GM19238 (cell line): ENCODE results near the gene TAC3.
"Not testable (repeated sequence)": the region's sequence is repeated elsewhere in the genome, so short reads cannot be mapped to it uniquely, and the experiment has no call there.

Experiments
- DNase-seq: peaks from one replicate; pipeline ENCODE4 v3.0.0; 2011; ENCODE audit warnings: low spot score; ENCODE audit not compliant: insufficient read length

The TAC3 gene

GRCh38 chr12:57016348-57016747 is at the start of gene TAC3:
TSS of gene TAC3 (minus strand) at chr12:57016529. CDS start at chr12:57015797, 732 bp downstream.
- no peak for DNase-seq

GRCh38 chr12:57063991-57064685 is 47.8 kb upstream of the TAC3 start:
- DNase-seq, result no peak

DNA sequence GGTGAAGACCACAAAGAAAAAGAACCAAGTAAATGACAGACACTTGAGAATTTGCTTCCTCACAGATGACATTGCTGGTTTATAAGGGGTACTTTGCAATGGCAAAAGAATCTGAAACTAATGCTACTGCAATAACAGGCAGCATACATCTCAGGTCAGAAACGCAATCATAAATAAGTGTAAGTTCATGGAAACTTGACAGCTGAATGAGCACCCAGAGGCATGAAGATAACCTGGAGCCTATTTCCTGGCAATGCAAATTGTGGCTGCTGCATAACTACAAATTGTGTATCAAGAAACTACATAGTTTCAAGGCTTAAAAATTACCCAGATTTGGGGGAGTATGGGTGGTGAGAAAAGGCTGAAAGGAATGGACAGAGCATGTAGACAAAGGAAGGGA is 42.1 kb upstream of the TAC3 start:
- no peak for DNase-seq

GRCh38 chr12:57057067-57057751 is 40.9 kb upstream of the TAC3 start:
- DNase-seq, result no peak

DNA sequence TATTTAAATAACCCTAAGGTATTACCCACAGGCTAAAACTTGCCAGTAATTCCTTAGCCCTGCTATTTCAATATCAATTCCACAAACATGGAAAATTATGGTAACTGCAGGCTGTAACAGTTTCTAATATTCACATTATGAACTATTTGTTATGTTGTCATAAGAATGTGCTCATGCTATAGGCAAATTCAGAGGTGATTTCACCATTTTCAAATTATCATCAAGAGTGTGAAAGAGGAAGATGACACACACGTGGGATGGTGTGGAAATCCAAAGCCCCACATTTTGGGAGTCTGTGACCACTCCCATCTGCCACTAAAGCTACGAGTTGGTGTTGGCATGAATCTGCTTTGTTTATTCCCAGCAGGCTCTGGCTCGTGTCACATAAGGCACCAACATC is 39.5 kb upstream of the TAC3 start:
- no peak for DNase-seq

DNA sequence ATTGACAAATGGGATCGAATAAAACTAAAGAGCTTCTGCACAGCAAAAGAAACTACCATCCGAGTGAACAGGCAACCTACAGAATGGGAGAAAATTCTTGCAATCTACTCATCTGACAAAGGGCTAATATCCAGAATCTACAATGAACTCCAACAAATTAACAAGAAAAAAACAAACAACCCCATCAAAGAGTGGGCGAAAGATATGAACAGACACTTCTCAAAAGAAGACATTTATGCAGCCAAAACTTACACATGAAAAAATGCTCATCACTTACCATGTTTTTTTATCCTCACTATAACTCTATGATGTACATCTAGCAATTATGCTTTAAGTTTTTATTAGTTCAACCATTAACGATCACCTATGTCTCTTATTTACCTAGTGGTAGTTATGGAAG is 37.6 kb upstream of the TAC3 start:
- DNase-seq, result not testable (repeated sequence)

- not testable (repeated sequence) for DNase-seq
These were observed 36.8 kb upstream of the TAC3 start for GRCh38 chr12:57053146-57053545.

DNA sequence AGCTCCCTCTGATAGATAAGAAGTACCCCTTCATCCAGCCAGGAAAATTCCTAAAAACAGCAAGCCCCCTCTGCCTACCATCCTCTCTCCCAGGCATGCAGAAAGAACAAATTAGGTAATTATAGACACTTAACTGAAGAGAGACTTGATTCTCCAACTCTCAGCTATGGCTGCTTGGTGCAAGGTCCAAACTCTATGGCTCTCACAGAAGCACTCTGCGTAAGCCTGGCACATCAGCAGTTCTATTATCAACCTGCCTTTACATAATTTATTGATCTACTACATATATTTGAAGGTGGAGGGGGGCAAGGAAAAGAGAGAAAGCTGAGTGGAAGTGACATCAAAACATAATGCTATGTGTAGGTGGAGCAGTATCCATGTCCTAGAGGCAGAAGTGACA is 34.7 kb upstream of the TAC3 start:
- no peak for DNase-seq

DNA sequence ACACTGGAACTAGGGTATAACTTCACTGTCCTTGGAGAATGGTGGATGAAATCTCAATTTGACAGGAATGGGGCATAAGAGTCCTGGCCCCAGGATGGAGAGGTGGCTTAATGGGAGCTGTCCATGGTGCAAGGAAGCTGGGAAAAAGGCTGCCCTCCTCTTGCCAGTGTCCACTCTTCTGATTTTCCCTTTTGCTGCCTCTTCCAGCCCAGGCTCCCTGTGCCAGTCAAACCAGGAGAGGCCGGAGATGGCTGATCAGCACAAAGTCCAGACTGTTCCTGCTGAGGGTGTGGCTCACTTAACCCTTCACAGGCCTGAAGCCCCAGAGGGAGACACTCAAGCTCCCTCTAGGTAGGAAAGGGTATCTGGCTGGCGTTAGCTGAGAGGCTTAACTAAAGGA is 33.6 kb upstream of the TAC3 start, which contains the start of gene MYO1A:
Gene MYO1A (minus strand): TSS at position 240 of the 400 bp plus-strand sequence. CDS start 1,806 bp downstream, outside the sequence.
- DNase-seq, result no peak

- DNase-seq, result no peak
These were observed 32.8 kb upstream of the TAC3 start for GRCh38 chr12:57049119-57049446.

- DNase-seq, result no peak
These were observed 32.2 kb upstream of the TAC3 start for GRCh38 chr12:57048423-57049118.

GRCh38 chr12:57047981-57048380 is 31.7 kb upstream of the TAC3 start:
- DNase-seq, result no peak

DNA sequence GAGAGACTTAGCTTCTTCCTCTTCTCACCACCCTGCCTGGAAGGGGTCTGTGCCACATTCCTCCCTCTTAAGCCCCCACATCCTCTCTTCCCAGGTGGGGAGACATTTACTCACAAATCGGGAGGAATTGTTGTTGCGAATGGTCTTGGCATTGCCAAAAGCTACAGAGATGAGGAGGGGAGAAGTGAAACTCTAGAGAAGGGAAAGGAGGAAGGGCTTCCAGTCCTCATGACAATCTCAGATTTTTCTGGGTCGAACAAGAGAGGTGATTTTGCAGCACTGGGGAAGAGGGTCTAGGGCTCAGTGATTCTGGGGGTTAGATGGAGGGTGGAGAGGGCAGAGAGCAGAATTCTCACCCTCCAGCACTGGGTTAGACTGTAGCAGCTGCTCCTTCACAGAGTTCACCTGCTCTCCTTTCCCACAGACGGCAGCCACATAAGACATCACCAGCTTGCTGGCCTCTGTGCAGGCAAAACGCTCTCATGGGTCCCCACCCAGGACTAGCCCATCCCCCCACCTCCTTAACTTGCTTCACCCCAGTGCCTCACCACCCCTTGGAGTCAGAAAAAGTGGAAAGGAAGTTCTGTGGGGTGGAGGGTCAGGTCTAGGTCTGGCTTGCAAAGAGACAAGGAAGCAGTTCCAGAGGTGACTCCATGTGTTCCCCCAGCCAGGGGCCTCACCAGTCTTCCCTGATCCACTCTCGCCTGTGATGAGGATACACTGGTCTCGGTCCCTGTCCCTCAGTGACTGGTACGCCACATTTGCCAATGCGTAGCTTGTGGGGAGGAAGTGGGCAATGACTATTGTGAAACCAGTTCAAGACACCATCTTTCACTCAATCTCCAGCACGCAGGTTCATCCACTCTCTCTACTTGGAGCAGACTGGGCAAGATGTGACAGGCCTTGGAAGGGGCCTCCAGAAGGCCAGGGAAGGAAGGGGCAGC is 30.9 kb upstream of the TAC3 start:
- no peak for DNase-seq

DNA sequence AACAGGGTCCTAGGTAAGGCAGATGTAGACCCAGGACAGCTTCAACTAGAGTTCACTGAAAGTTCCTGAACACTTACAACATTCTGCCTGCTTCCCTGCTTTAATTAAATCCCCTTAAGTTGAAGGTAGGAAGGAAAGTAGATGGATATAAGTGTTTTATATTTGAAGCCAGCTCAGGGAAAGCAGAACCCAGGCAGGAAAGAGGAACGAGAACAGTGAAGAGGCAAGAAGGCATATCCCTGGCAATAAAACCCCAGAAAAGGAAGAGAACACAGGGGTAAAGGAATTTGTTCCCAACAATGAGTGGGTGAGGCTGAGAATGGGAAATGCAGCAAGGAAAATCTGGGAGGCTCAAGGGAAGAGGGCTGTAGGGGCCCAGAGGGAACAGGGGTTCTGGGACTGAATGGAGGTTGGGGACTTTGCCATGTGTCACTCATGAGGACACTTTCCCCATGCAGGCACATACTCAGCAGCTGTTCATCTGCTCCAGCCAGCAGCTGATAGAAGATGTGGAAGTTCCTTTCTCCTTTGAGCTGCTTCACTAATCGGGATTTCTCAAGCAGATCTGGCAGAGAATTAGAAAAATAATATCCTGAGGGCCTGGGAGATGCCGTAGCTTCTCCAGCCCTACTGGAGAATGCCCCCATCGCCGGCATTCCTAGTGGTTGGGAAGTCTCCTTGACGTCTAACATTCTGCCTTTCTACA is 29.9 kb upstream of the TAC3 start:
- no peak for DNase-seq

GRCh38 chr12:57044889-57045288 is 28.6 kb upstream of the TAC3 start:
- no peak for DNase-seq

DNA sequence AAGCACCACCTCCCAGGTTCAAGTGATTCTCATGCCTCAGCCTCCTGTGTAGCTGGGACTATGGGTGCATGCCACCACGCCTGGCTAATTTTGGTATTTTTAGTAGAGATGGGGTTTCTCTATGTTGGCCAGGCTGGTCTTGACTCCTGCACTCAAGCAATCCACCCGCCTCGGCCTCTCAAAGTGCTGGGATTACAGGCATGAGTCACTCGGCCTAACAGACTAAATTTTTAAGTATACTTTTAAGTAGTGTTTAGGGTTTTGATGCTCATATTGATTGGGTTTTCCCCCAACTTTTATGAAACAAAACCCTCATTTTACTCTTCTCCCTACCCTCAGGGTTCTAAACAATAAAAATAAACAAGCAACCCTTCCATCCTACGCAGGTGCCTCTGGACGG is 28.1 kb upstream of the TAC3 start:
- DNase-seq, result no peak

DNA sequence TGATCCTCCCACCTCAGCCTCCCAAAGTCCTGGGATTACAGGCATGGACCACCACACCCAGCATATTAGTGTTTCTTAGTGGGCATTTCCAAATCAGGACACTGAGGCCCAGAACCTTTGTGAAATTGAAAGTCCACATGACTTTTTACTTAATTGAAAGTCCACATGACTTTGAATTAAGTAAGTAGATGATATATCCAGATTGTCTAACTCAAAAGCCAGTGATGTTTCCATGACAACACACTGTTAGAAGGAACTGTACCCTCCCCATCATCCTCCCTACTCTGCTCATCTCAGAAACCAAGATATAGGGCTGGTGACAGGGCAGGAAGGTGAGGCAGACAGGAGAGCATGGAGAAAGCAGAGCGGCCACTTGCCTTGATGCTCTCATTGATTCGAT is 26.4 kb upstream of the TAC3 start:
- no peak for DNase-seq

DNA sequence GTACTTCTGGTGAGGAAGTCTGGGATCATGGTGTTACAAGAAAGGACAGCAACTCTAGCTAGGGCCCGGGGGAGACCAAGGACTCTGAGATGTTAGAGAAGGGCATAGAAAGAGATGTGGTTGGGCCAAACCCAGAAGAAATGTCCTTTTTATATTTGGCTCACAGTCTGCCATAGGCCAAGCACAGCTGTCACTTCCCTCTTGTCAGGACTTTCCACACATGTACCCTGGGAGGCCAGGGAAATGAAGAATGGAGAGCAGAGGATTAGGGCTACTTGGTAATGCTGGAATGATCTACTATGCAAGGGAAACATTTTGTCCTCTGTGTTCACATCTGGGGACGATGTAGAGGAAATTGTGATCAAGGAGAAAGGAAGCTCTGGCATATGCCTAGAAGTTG is 24.4 kb upstream of the TAC3 start:
- DNase-seq, result no peak

- no peak for DNase-seq
These were observed 23.9 kb upstream of the TAC3 start for GRCh38 chr12:57040211-57040610.

- no peak for DNase-seq
These were observed 22.9 kb upstream of the TAC3 start for GRCh38 chr12:57039016-57039798.
